HG03575 (cell line): ENCODE measurements around the gene ILDR2.

ENCODE experiments used
- ATAC-seq: cut with Tn5 transposase; IDR thresholded peaks from one replicate; pipeline ENCODE4 v1.9.1; 2021; ENCODE audit not compliant: unreplicated experiment, insufficient number of reproducible peaks, low FRiP score; ENCODE audit errors: extremely low read depth

Gene ILDR2

DNA sequence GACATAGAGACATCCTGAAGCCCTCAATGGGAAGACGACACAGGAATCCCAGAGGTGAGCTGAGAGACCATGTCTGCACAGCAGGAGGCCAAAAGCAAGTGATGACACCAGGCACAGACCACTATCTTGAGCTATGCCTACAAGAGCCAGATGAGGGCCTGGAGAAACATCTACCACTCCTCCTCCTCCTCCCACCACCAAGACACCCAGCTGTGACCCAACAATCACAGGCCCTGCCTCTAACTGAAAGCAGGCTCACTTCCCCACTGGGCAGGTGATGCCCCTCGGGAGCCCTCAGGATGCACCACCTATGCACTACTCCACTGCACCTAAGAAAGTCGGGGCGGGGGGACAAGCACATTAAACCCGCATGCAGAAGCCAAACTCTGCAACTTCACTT is 115.7 kb downstream of the ILDR2 start:
- no peak for ATAC-seq

DNA sequence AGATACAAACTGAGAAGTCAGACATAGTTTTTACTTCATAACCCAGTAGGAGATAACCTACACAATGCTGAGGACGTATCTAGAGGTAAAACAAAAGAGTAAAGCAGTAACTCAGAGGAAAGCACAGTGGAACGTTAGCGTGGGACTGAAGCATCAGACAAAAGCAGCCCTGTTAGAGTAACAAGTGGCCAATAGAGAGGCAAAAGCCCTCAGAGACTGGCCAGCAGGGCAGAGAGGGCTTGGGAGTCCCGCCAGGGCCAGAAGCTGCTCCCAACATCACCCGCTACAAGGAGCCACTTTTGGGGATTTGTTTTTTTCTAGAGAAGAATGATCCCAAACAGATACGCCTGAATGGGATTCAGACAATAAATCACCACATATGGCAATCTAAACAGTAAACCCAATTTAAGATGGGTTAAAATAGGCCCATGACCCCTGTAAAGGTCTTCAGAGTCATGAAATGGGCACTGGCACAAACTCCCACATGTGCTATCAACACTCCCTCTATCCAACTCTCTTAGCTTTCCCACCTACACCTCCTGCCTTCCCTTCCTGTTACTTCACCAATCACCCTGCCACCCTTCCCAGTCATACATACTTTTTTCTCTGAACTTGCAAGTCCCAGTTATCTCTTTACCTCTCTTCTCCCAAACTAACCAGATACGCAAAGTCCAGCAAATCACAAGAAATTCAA is 116.5 kb downstream of the ILDR2 start:
- no peak for ATAC-seq
